WTC11 (cell line): ENCODE measurements around the gene KLC4. TPM values are rescaled to one million over a fixed set of nuclear protein-coding genes. Genes with fewer than 3 reads are reported as not detected.
"Not testable (repeated sequence)": the region's sequence is repeated elsewhere in the genome, so short reads cannot be mapped to it uniquely, and the experiment has no call there.

Source experiments
- ATAC-seq: fragments of 200-7000 bp; cut with Tn5 transposase; 2 replicates; pipeline ENCODE4 v1.10.0; 2021; ENCODE audit warnings: mild to moderate bottlenecking, moderate library complexity
- CTCF ChIA-PET: fragments of 300-600 bp; sonication (Branson Sonifier 250); formaldehyde crosslinking; loops from one replicate; lab custom pipeline; 2021; ENCODE audit warnings: antibody characterized with exemption; lab: Charles Lee
- POLR2A ChIA-PET: fragments of 350-600 bp; sonication (Branson Sonifier 250); formaldehyde crosslinking; loops from one replicate; lab custom pipeline; 2021; ENCODE audit warnings: antibody characterized with exemption; lab: Charles Lee
- DNase-seq: peaks from one replicate; pipeline ENCODE4 v3.0.0; 2021; ENCODE audit warnings: low spot score
- H3K27ac Mint-ChIP-seq: 2 replicates; pipeline ENCODE4 v1.8.0; 2021; ENCODE audit warnings: mixed read lengths
- H3K27me3 Mint-ChIP-seq: 2 replicates; pipeline ENCODE4 v1.8.0; 2021; ENCODE audit warnings: low read depth, mild to moderate bottlenecking, moderate library complexity, mixed read lengths
- H3K36me3 Mint-ChIP-seq: 2 replicates; pipeline ENCODE4 v1.8.0; 2021; ENCODE audit warnings: mixed read lengths
- H3K4me1 Mint-ChIP-seq: 2 replicates; pipeline ENCODE4 v1.8.0; 2022; ENCODE audit warnings: mixed read lengths
- H3K4me3 Mint-ChIP-seq: 2 replicates; pipeline ENCODE4 v1.8.0; 2021; ENCODE audit warnings: mild to moderate bottlenecking, moderate library complexity, mixed read lengths
- H3K9me3 Mint-ChIP-seq: 2 replicates; pipeline ENCODE4 v1.8.0; 2021; ENCODE audit warnings: mixed read lengths
- ATF1 ChIP-seq: sonication (generic); formaldehyde crosslinking; IDR thresholded peaks from 2 replicates; pipeline ENCODE4 v1.8.1; 2023; ENCODE audit warnings: mild to moderate bottlenecking, moderate library complexity, missing genetic modification reagents
- CREB1 ChIP-seq: sonication (generic); formaldehyde crosslinking; IDR thresholded peaks from 2 replicates; pipeline ENCODE4 v1.8.0; 2023; ENCODE audit warnings: mild to moderate bottlenecking, missing genetic modification reagents
- GABPB1 ChIP-seq: sonication (generic); formaldehyde crosslinking; IDR thresholded peaks from 2 replicates; pipeline ENCODE4 v1.8.1; 2023; ENCODE audit warnings: mild to moderate bottlenecking, missing genetic modification reagents
- GTF2I ChIP-seq: fragments of 250-450 bp; sonication (Bioruptor Pico); conservative IDR thresholded peaks from 2 replicates; pipeline ENCODE4 v1.4.0; 2021; ENCODE audit warnings: mild to moderate bottlenecking
- HMGA2 ChIP-seq: fragments of 250-450 bp; sonication (Bioruptor Pico); IDR thresholded peaks from 2 replicates; pipeline ENCODE4 v1.4.0; 2021; ENCODE audit warnings: mild to moderate bottlenecking, moderate library complexity
- IRF2 ChIP-seq: sonication (generic); formaldehyde crosslinking; IDR thresholded peaks from 2 replicates; pipeline ENCODE4 v1.8.0; 2022; ENCODE audit warnings: low read depth, missing genetic modification reagents, borderline replicate concordance
- MLX ChIP-seq: sonication (generic); formaldehyde crosslinking; IDR thresholded peaks from 2 replicates; pipeline ENCODE4 v1.8.1; 2023; ENCODE audit warnings: mild to moderate bottlenecking, missing genetic modification reagents, moderate library complexity
- RELA ChIP-seq: sonication (generic); formaldehyde crosslinking; IDR thresholded peaks from 2 replicates; pipeline ENCODE4 v1.8.1; 2022; ENCODE audit warnings: missing genetic modification reagents, mild to moderate bottlenecking, borderline replicate concordance
- RORB ChIP-seq: fragments of 250-450 bp; sonication (Bioruptor Pico); IDR thresholded peaks from 2 replicates; pipeline ENCODE4 v1.9.0; 2021; ENCODE audit warnings: mild to moderate bottlenecking
- ZBTB21 ChIP-seq: sonication (generic); formaldehyde crosslinking; IDR thresholded peaks from 2 replicates; pipeline ENCODE4 v1.8.1; 2023; ENCODE audit warnings: mild to moderate bottlenecking, missing genetic modification reagents, borderline replicate concordance
- ZNF219 ChIP-seq: sonication (generic); formaldehyde crosslinking; IDR thresholded peaks from 2 replicates; pipeline ENCODE4 v1.8.0; 2023; ENCODE audit warnings: missing genetic modification reagents, mild to moderate bottlenecking, borderline replicate concordance
- ZNF532 ChIP-seq: fragments of 250-450 bp; sonication (Bioruptor Pico); IDR thresholded peaks from 2 replicates; pipeline ENCODE4 v1.9.0; 2021; ENCODE audit warnings: mild to moderate bottlenecking, borderline replicate concordance
- total RNA-seq: library from RNA; stranded (reverse); gene quantifications from 3 replicates; pipeline ENCODE4 v1.2.3, GENCODE V29; 2021
- TF ChIP-seq, protein P1 (sequence below): sonication (generic); formaldehyde crosslinking; conservative IDR thresholded peaks from 2 replicates; pipeline ENCODE4 v1.8.1; 2023; ENCODE audit warnings: mild to moderate bottlenecking, low read depth, missing genetic modification reagents, moderate library complexity
- TF ChIP-seq, protein P2 (sequence below): sonication (generic); formaldehyde crosslinking; IDR thresholded peaks from 2 replicates; pipeline ENCODE4 v1.8.1; 2023; ENCODE audit warnings: mild to moderate bottlenecking, missing genetic modification reagents, borderline replicate concordance
- TF ChIP-seq, protein P3 (sequence below): fragments of 250-450 bp; sonication (Bioruptor Pico); IDR thresholded peaks from 2 replicates; pipeline ENCODE4 v1.8.0; 2021; ENCODE audit warnings: mild to moderate bottlenecking
- TF ChIP-seq, protein P4 (sequence below): fragments of 250-450 bp; sonication (Bioruptor Pico); IDR thresholded peaks from 2 replicates; pipeline ENCODE4 v1.9.0; 2021; ENCODE audit warnings: mild to moderate bottlenecking

The KLC4 gene
- total RNA-seq, 1 experiment from 2014 or later: 35.7 TPM

GRCh38 chr6:43041475-43041874 lies 18.0 kb upstream of the KLC4 start:
- CTCF ChIA-PET: interaction anchor here (0.6 kb wide), 1 partner anchor 129 kb away, joined by 3 read pairs; no protein-coding TSS in a partner anchor
- not testable (repeated sequence) for ATAC-seq, H3K27me3 Mint-ChIP-seq, H3K4me3 Mint-ChIP-seq, H3K9me3 Mint-ChIP-seq, DNase-seq, H3K27ac Mint-ChIP-seq, H3K4me1 Mint-ChIP-seq
- peaks cover 56% of the 10 kb centered on the region for H3K36me3 Mint-ChIP-seq
- POLR2A ChIA-PET: interaction anchor here (0.7 kb wide), 3 partner anchors 102 to 1075 kb away, joined by 3 to 9 read pairs (median 7); no protein-coding TSS in a partner anchor

GRCh38 chr6:43043310-43043709 lies 16.1 kb upstream of the KLC4 start:
- Mint-ChIP-seq H3K4me3 (no peak overlapping the region), H3K27ac (0 out of 2 replicates have a peak overlapping the region, but pooled peaks have one; percentile 16), H3K36me3 (peaks cover 48% of the 10 kb centered on the region), H3K4me1 (no peaks in the 10 kb centered on the region), H3K9me3 (no peaks in the 10 kb centered on the region), H3K27me3 (no peaks in the 10 kb centered on the region)
- POLR2A ChIA-PET: no interaction called here
- DNase-seq (no peak), ATAC-seq (no peak)
- TF ChIP-seq GTF2I (CRISPR knock-in tag) (no peak), IRF2 (CRISPR knock-in tag) (no peak), HMGA2 (CRISPR knock-in tag) (no peak), RELA (CRISPR knock-in tag) (no peak)
- CTCF ChIA-PET: interaction anchor here (0.6 kb wide), 2 partner anchors 13 to 165 kb away, joined by 3 read pairs; no protein-coding TSS in a partner anchor

DNA sequence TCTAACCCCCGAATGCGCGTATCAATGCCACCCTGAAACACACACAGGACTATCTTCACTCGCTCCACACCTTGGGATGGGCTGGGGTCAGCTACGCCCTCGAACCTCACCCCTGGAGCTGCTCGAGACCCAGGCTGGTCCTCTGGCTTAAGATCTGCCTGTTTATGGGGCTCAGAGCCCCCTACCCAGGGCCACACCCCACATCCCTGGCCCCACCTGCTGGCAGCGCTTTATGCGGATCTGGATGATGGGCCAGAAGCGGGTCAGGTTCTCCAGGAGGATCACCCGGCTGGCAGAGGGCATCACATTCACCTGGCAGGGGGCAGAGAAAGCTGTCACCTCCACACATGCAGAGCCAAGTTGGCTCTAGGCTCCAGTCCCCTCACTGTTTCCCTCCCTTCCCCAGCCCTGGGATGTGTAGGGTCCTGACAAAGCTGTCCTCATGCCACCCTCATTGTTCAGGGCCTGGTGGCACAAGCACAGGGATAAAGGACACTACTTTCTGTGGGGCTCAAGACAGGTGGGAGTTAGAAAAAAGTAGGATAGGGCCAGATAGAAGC lies 14.0 kb upstream of the KLC4 start:
- Mint-ChIP-seq H3K27ac (no peak overlapping the region), H3K4me1 (no peaks in the 10 kb centered on the region), H3K27me3 (no peaks in the 10 kb centered on the region), H3K36me3 (peaks cover 53% of the 10 kb centered on the region), H3K4me3 (no peak overlapping the region), H3K9me3 (no peaks in the 10 kb centered on the region)
- ATAC-seq (no peak), DNase-seq (no peak)
- POLR2A ChIA-PET: interaction anchor here (0.5 to 0.9 kb wide), 2 partner anchors 14 to 820 kb away, joined by 3 to 5 read pairs; partner anchors contain the start of genes KLC4 and MRPL2
- CTCF ChIA-PET: interaction anchor here (1.1 kb wide), 1 partner anchor 98 kb away, joined by 5 read pairs; no protein-coding TSS in a partner anchor
- TF ChIP-seq ZNF219 (CRISPR knock-in tag) (no peak), GABPB1 (CRISPR knock-in tag) (no peak), ATF1 (CRISPR knock-in tag) (no peak), RORB (CRISPR knock-in tag) (no peak), ZBTB21 (CRISPR knock-in tag) (no peak), HMGA2 (CRISPR knock-in tag) (no peak), MLX (CRISPR knock-in tag) (no peak), ZNF532 (CRISPR knock-in tag) (no peak), CREB1 (CRISPR knock-in tag) (no peak)
- TF ChIP-seq, protein P1, sequence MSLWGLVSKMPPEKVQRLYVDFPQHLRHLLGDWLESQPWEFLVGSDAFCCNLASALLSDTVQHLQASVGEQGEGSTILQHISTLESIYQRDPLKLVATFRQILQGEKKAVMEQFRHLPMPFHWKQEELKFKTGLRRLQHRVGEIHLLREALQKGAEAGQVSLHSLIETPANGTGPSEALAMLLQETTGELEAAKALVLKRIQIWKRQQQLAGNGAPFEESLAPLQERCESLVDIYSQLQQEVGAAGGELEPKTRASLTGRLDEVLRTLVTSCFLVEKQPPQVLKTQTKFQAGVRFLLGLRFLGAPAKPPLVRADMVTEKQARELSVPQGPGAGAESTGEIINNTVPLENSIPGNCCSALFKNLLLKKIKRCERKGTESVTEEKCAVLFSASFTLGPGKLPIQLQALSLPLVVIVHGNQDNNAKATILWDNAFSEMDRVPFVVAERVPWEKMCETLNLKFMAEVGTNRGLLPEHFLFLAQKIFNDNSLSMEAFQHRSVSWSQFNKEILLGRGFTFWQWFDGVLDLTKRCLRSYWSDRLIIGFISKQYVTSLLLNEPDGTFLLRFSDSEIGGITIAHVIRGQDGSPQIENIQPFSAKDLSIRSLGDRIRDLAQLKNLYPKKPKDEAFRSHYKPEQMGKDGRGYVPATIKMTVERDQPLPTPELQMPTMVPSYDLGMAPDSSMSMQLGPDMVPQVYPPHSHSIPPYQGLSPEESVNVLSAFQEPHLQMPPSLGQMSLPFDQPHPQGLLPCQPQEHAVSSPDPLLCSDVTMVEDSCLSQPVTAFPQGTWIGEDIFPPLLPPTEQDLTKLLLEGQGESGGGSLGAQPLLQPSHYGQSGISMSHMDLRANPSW (CRISPR knock-in tag): no peak
- TF ChIP-seq, protein P2, sequence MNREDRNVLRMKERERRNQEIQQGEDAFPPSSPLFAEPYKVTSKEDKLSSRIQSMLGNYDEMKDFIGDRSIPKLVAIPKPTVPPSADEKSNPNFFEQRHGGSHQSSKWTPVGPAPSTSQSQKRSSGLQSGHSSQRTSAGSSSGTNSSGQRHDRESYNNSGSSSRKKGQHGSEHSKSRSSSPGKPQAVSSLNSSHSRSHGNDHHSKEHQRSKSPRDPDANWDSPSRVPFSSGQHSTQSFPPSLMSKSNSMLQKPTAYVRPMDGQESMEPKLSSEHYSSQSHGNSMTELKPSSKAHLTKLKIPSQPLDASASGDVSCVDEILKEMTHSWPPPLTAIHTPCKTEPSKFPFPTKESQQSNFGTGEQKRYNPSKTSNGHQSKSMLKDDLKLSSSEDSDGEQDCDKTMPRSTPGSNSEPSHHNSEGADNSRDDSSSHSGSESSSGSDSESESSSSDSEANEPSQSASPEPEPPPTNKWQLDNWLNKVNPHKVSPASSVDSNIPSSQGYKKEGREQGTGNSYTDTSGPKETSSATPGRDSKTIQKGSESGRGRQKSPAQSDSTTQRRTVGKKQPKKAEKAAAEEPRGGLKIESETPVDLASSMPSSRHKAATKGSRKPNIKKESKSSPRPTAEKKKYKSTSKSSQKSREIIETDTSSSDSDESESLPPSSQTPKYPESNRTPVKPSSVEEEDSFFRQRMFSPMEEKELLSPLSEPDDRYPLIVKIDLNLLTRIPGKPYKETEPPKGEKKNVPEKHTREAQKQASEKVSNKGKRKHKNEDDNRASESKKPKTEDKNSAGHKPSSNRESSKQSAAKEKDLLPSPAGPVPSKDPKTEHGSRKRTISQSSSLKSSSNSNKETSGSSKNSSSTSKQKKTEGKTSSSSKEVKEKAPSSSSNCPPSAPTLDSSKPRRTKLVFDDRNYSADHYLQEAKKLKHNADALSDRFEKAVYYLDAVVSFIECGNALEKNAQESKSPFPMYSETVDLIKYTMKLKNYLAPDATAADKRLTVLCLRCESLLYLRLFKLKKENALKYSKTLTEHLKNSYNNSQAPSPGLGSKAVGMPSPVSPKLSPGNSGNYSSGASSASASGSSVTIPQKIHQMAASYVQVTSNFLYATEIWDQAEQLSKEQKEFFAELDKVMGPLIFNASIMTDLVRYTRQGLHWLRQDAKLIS (CRISPR knock-in tag): no peak
- TF ChIP-seq, protein P3, sequence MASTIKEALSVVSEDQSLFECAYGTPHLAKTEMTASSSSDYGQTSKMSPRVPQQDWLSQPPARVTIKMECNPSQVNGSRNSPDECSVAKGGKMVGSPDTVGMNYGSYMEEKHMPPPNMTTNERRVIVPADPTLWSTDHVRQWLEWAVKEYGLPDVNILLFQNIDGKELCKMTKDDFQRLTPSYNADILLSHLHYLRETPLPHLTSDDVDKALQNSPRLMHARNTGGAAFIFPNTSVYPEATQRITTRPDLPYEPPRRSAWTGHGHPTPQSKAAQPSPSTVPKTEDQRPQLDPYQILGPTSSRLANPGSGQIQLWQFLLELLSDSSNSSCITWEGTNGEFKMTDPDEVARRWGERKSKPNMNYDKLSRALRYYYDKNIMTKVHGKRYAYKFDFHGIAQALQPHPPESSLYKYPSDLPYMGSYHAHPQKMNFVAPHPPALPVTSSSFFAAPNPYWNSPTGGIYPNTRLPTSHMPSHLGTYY (CRISPR knock-in tag): no peak
- TF ChIP-seq, protein P4, sequence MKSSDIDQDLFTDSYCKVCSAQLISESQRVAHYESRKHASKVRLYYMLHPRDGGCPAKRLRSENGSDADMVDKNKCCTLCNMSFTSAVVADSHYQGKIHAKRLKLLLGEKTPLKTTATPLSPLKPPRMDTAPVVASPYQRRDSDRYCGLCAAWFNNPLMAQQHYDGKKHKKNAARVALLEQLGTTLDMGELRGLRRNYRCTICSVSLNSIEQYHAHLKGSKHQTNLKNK: no peak
